GM12875 (cell line): Measurements from ENCODE around the gene DHDDS.

Experiments used
- H3K4me3 ChIP-seq: one replicate; pipeline ENCODE4 v1.5.1; 2011; ENCODE audit warnings: low read depth, low read length, control low read depth
- CTCF ChIP-seq: IDR thresholded peaks from 2 replicates; pipeline ENCODE4 v1.5.1; 2011; ENCODE audit warnings: low read depth, mild to moderate bottlenecking, control low read depth, inconsistent platforms, low read length, moderate library complexity, borderline replicate concordance; ENCODE audit not compliant: insufficient read depth

Gene DHDDS

GRCh38 chr1:26470878-26471497 lies 38.9 kb downstream of the DHDDS start:
- H3K4me3 ChIP-seq = peak overlapping the region; percentile 89
- TF ChIP-seq CTCF = no peak

GRCh38 chr1:26471498-26472319 lies 39.6 kb downstream of the DHDDS start:
- no peak for TF ChIP-seq CTCF
- H3K4me3 ChIP-seq = peak overlapping the region; percentile 89

- no peak for TF ChIP-seq CTCF
- peak within 1 kb of the TSS; percentile 89 for H3K4me3 ChIP-seq
These were observed 40.3 kb downstream of the DHDDS start, which contains the start of gene HMGN2 for GRCh38 chr1:26472320-26472900. TSS of gene HMGN2 (plus strand) at chr1:26472440. CDS start at chr1:26472613, 173 bp downstream.

DNA sequence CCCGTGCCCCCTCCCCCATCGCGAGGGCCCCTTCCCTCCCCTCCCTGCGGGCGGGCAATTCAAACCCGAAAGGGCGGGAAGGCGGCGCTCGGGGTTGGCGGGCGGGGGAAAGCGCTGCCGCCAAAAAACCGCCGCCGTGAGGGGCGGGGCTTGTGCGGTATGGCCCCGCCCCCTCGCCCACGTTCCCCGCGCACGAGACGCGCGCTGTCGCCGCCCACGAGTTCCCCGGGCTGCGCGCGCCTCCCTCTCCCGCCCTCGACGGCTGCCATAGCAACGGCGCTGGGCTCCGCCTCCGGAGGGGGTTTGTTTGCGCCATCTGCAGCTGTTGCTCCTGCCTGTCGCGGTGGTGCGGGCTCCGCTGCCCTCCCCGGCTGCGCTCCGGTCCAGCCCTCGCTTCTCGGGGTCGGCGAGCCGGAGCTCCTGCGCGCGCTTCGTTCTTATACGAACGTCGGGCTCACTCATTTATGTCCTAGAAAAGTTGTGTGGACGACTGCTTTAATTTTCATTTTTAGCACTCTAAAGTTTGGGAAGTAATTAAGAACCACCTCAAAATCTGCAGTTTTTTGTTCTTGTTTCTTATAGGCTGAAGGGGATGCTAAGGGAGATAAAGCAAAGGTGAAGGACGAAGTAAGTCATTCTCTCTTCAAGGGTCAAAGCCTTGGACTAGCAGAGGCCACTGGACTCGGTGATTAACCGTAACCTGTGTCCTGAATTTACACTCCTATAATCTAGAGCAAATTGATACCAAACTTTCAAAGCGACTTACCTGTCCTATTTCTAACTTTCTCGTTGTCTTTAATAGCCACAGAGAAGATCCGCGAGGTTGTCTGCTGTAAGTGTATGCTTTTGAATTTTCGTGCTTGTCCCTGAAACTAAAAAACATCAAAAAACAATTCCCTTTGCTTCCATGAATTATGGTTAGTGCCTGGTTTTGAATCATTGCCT lies 41.1 kb downstream of the DHDDS start:
- H3K4me3 ChIP-seq = peak overlapping the region; percentile 89
- TF ChIP-seq CTCF = no peak

GRCh38 chr1:26474818-26475217 lies 42.7 kb downstream of the DHDDS start:
- no peak for TF ChIP-seq CTCF
- no peak overlapping the region for H3K4me3 ChIP-seq

- no peak for TF ChIP-seq CTCF
- no peak overlapping the region for H3K4me3 ChIP-seq
These were observed 43.9 kb downstream of the DHDDS start for GRCh38 chr1:26475989-26476388.
